GM18526 (cell line): ENCODE data around the gene LEO1.

Source experiments
- POLR2A ChIP-seq: IDR thresholded peaks from 3 replicates; pipeline ENCODE4 v1.6.1; 2011; ENCODE audit not compliant: insufficient read length; ENCODE audit errors: extremely low read depth

The LEO1 gene

GRCh38 chr15:52008698-52009434, 37.3 kb upstream of the LEO1 start:
- TF ChIP-seq POLR2A = no peak

GRCh38 chr15:52008359-52008697, 36.8 kb upstream of the LEO1 start:
- TF ChIP-seq POLR2A = no peak

- no peak for TF ChIP-seq POLR2A
These were observed 35.2 kb upstream of the LEO1 start for GRCh38 chr15:52006702-52007340.

- TF ChIP-seq POLR2A = no peak
These were observed 34.4 kb upstream of the LEO1 start for GRCh38 chr15:52005748-52006701.

GRCh38 chr15:52004806-52005205, 33.2 kb upstream of the LEO1 start:
- TF ChIP-seq POLR2A = no peak

GRCh38 chr15:52003710-52004109, 32.1 kb upstream of the LEO1 start:
- TF ChIP-seq POLR2A = no peak

GRCh38 chr15:52002351-52002750, 30.8 kb upstream of the LEO1 start:
- TF ChIP-seq POLR2A = no peak

- TF ChIP-seq POLR2A = no peak
These were observed 21.4 kb upstream of the LEO1 start for GRCh38 chr15:51992953-51993352.

GRCh38 chr15:51991141-51991540, 19.6 kb upstream of the LEO1 start:
- TF ChIP-seq POLR2A = no peak

GRCh38 chr15:51982770-51983103, 11.2 kb upstream of the LEO1 start:
- TF ChIP-seq POLR2A = no peak

- TF ChIP-seq POLR2A = peak; percentile 30
These were observed 10.6 kb upstream of the LEO1 start for GRCh38 chr15:51982013-51982769.

- no peak for TF ChIP-seq POLR2A
These were observed 2.2 kb upstream of the LEO1 start for GRCh38 chr15:51973775-51974174.

GRCh38 chr15:51973220-51973619, 1.6 kb upstream of the LEO1 start:
- TF ChIP-seq POLR2A = no peak

GRCh38 chr15:51971032-51971374, 575 bp downstream of the LEO1 start:
- TF ChIP-seq POLR2A = no peak

GRCh38 chr15:51970132-51970817, 1.3 kb downstream of the LEO1 start:
- TF ChIP-seq POLR2A = no peak

- TF ChIP-seq POLR2A = no peak
These were observed 1.9 kb downstream of the LEO1 start for GRCh38 chr15:51969728-51970127.
